ENCODE results near the gene PLD3.
A peak's percentile ranks its signal among the peaks of the same experiment; 100 is the strongest.
"Not testable (repeated sequence)": the region's sequence is repeated elsewhere in the genome, so short reads cannot be mapped to it uniquely, and the experiment has no call there.

PLD3 gene

GRCh38 chr19:40363069-40363468 lies 14.6 kb downstream of the PLD3 start:
- no peak for DNase-seq

DNA sequence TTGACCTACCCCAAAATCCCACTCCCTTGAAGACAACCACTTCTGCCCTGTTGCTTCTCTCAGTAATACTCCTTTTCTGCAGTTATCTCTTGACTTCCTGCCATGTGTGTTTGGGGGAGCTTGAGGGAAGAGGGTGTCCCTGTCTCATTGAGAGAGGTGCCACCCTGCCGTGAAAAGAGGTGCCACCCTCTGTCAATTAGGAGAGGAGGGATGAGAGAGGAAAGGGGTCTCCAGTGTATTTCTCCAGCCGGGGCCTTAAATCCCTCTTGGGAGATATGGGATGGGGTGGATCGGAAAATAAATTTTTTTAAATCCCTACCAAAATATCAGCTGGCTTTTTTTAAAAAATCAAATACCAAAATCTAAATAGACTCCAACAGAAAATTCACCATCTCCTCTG lies 16.5 kb downstream of the PLD3 start:
- DNase-seq: no peak

- DNase-seq: peak; percentile 13 to 91 (median 64)
These were observed 17.3 kb downstream of the PLD3 start for GRCh38 chr19:40365613-40366401.

GRCh38 chr19:40366697-40367561 lies 18.4 kb downstream of the PLD3 start:
- peak in 41 of 58 donors; percentile 3 to 76 (median 41) for DNase-seq

DNA sequence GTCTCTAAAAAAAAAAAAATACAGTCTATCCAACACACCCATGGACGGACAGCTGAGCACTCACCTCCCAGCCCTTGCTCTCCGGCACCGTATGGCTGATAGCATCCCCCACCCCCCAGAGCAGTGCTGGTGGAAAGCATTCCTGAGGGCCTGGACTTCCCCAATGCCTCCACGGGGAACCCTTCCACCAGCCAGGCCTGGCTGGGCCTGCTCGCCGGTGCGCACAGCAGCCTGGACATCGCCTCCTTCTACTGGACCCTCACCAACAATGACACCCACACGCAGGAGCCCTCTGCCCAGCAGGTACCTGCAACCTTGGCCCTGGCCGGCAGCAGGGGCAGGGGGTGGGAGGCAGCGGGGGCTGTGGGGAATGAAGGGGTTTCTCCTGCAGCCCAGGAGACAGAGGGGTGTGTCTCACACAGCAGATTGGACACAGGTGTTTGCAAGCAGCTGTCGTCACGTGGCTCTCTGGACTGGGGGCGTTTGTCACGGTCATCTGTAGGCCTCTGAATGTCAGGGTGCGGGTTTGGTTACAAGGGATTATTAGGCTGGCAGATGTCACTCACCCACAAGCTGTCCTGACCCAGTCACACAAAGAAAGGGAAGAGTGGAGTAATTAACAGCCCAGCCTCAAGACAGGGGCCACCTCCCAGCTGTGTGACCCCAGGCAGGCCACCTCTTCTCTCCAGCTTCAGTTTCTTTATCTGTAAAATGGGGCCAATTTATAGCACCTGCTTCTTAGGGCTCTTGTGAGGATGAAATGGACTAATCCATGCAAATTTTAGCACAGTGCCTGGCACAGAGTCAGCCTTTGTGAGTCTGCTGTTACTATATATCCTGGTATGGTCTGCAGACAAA lies 19.3 kb downstream of the PLD3 start:
- DNase-seq: no peak

GRCh38 chr19:40369797-40370196 lies 21.3 kb downstream of the PLD3 start:
- no peak for DNase-seq

- DNase-seq: not testable (repeated sequence)
These were observed 21.8 kb downstream of the PLD3 start for GRCh38 chr19:40370253-40370652.

- DNase-seq: no peak
These were observed 22.7 kb downstream of the PLD3 start for GRCh38 chr19:40370997-40371801.

DNA sequence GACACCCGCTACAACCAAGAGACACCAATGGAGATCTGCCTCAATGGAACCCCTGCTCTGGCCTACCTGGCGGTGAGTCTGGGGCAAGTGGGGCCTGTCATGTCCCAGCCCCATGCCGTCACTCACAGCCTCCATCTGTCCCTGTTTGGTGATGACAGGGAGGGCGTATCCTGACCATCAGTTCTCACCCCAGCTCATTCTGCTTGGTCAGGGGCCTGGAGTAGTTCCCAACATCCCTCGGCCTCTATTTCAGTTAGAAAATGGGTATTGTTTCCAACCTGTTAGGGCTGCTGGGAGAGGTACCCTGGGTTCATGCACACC lies 23.3 kb downstream of the PLD3 start:
- no peak for DNase-seq

- DNase-seq: no peak
These were observed 25.6 kb downstream of the PLD3 start for GRCh38 chr19:40374084-40374483.

- no peak for DNase-seq
These were observed 27.9 kb downstream of the PLD3 start for GRCh38 chr19:40376286-40376862.

GRCh38 chr19:40377876-40378385 lies 29.4 kb downstream of the PLD3 start:
- DNase-seq: no peak

- no peak for DNase-seq
These were observed 30.0 kb downstream of the PLD3 start for GRCh38 chr19:40378509-40378908.

- DNase-seq: no peak
These were observed 31.1 kb downstream of the PLD3 start for GRCh38 chr19:40379446-40380198.

GRCh38 chr19:40380199-40381037 lies 31.9 kb downstream of the PLD3 start:
- DNase-seq: peak in 1 of 58 donors; percentile 10

DNA sequence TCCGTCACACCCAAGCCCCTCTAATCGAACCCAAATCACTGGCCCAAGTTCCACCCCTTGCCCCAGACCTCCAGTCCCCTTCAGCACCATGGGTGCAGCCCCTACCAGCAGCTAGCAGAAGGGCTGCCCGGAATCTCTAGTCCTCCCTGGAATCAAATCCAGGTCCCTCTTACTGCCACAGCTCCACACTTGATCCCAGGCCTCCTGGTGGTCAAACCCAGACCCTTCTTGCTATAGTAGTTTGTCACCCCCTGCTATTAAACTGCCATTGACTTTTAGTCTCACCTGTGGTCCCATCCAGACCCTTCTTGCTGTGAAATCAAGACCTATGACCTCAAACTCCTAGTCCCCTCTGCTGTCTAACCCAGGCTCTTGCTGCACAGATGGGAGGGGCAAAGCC lies 32.8 kb downstream of the PLD3 start:
- no peak for DNase-seq

GRCh38 chr19:40383668-40384248 lies 35.3 kb downstream of the PLD3 start:
- no peak for DNase-seq

- no peak for DNase-seq
These were observed 38.7 kb downstream of the PLD3 start for GRCh38 chr19:40387155-40387554.

Data from anterior cingulate cortex (tissue), 58 donors.